Heart right ventricle (tissue), 16 donors: ENCODE results near the gene FANCE. TPM values are rescaled to one million over a fixed set of nuclear protein-coding genes. Genes with fewer than 3 reads are reported as not detected.

Experiments used
- ATAC-seq, 8 donors: fragments of 200-7000 bp; cut with Tn5 transposase; one replicate each; pipeline ENCODE4 v1.9.1; 2020; ENCODE audit warnings: mild to moderate bottlenecking in 8 of 8, moderate library complexity in 8 of 8, moderate number of reproducible peaks in 1 of 8
- DNase-seq, 2 donors: peaks; one replicate each; pipeline ENCODE4 v3.0.0-alpha.2; 2020
- H3K27ac ChIP-seq, 10 donors: fragments of 200-600 bp; sonication (generic) in 2 of 10; one replicate each; pipeline versions ENCODE4 v1.5.0 to v1.8.0; 2020 to 2022; ENCODE audit warnings: mild to moderate bottlenecking in 3 of 10
- H3K27me3 ChIP-seq, 7 donors: fragments of 200-600 bp; one replicate each; pipeline ENCODE4 v1.8.0; 2021 to 2022; ENCODE audit warnings: mild to moderate bottlenecking in 2 of 7
- H3K36me3 ChIP-seq, 9 donors: fragments of 200-600 bp; sonication (generic) in 1 of 9; one replicate each; pipeline versions ENCODE4 v1.5.0 to v1.8.0; 2020 to 2022; ENCODE audit warnings: mild to moderate bottlenecking in 2 of 9
- H3K4me1 ChIP-seq, 9 donors: fragments of 200-600 bp; sonication (generic) in 1 of 9; one replicate each; pipeline versions ENCODE4 v1.5.0 to v1.8.0; 2020 to 2022; ENCODE audit warnings: mild to moderate bottlenecking in 4 of 9
- H3K4me3 ChIP-seq, 10 donors: fragments of 200-600 bp; sonication (generic) in 2 of 10; one replicate each; pipeline versions ENCODE4 v1.5.0 to v1.8.0; 2020 to 2022; ENCODE audit warnings: mild to moderate bottlenecking in 7 of 10, moderate library complexity in 2 of 10
- H3K9me3 ChIP-seq, 11 donors: fragments of 200-600 bp in 10 of 11; sonication (generic) in 2 of 11; one replicate each; pipeline versions ENCODE4 v1.5.0 to v1.8.0; 2013 to 2022; ENCODE audit warnings: mild to moderate bottlenecking in 2 of 11, control low read depth in 1 of 11, moderate library complexity in 1 of 11
- CTCF ChIP-seq, 9 donors: fragments of 200-600 bp; sonication (generic) in 2 of 9; IDR thresholded peaks; one replicate each; pipeline versions ENCODE4 v1.5.0 to v1.8.0; 2021 to 2022; ENCODE audit warnings: antibody characterized with exemption in 9 of 9, mild to moderate bottlenecking in 5 of 9, moderate library complexity in 1 of 9
- WGBS, 2 donors: extraction: QIAGEN DNeasy Blood & Tissue Kit; methylation state at CpG; one replicate each; pipeline ENCODE4 v1.1.7; 2013; ENCODE audit warnings: inconsistent platforms in 1 of 2; 5-methylcytosine and 5-hydroxymethylcytosine counted together
- intact Hi-C, 10 donors: fragments of 100-400 bp; cut with DNase I; formaldehyde crosslinking; loops; one replicate each; pipeline versions ENCODE4 v1.11.1 to v1.14.2; 2022
- polyA plus RNA-seq, 2 donors: library from polyadenylated mRNA; stranded (reverse); fragments of 200-250 nt; gene quantifications; one replicate each; pipeline ENCODE4 v1.2.3, GENCODE V29; 2013
- total RNA-seq, 10 donors: library from RNA; stranded (reverse); fragmentation: NEBNext Ultra II Directional in 3 of 10; extraction: Animal tissue kit (Norgen Biotek cat#: 25700) in 3 of 10; gene quantifications; one replicate each; pipeline versions ENCODE4 v1.2.1 to v1.2.4, GENCODE V29; 2021 to 2023
- donor health status: Arrhythmogenic right ventricular cardiomyopathy.
- donor health status: ischemic (EF 13 %, LVEDD 7.1; RV severe dilation, severe dysfunction).
- donor health status: healthy with polysubstance abuse.
- donor health status: DM: no; HTN: yes; CAD: no.
- donor health status: DM: no; HTN: no; CAD: no.
- donor health status: ischemic (EF 25% LVEDD 6.9; RV normal size, moderate dysfunction).
- donor health status: ischemic (EF 25% LVEDD 5.7; RV mildly dilated, moderate dysfunction).
- donor health status: healthy.
- donor health status: DM: yes; HTN: yes; CAD: no.
- donor health status: Ischemic cardiomyopathy.
- donor health status: ischemic (EF 35%, LVEDD 5.7; RV mildly dilated, moderate dysfunction).
- donor health status: nonischemic (EF 11% LVEDD 7.7; RV severe dilation, severe dysfunction).
- donor health status: DM: yes; HTN: yes; CAD: no.
- donor health status: PGD.
- donor health status: ischemic (EF 29% LVEDD 5.4; RV normal size, mild dysfunction).
- donor health status: nonischemic (EF 23%, LVEDD 6.1; RV moderate dilation, normal function).

FANCE gene
- total and polyA plus RNA-seq, 12 donors, result 1.5 to 5.3 (median 2.9) TPM

- H3K4me1 ChIP-seq, result peaks cover 4 to 28% (median 25%) of the 10 kb centered on the region in 9 donors
- 96 to 100% methylated on average over 1 of the region's 1 CpG for WGBS, 2 donors
- no peak overlapping the region for H3K27ac ChIP-seq
- DNase-seq (no peak), ATAC-seq (no peak)
- H3K36me3 ChIP-seq, result peaks cover 0 to 46% (median 0%) of the 10 kb centered on the region in 9 donors
- intact Hi-C loops, result loop anchor here in 4 of 10 donors (5.0 kb wide), 1 partner anchor 123 kb away; the partner anchor contains the start of gene PPARD (in 4 of the 4)
- no peak for TF ChIP-seq CTCF (IDR thresholded peaks at IDR 0.05)
- H3K9me3 ChIP-seq, result no peaks in the 10 kb centered on the region
- no peak overlapping the region for H3K4me3 ChIP-seq
- no peaks in the 10 kb centered on the region for H3K27me3 ChIP-seq
Observed at GRCh38 chr6:35465646-35466045, 13.5 kb downstream of the FANCE start.

- ATAC-seq (peak; percentile 87 to 95 (median 93)), DNase-seq (peak; percentile 92 to 97)
- TF ChIP-seq CTCF (IDR thresholded peaks at IDR 0.05), result peak; percentile 94 to 99 (median 97)
- WGBS, 2 donors, result 0 to 1% methylated on average over 85 to 86 of the region's 86 CpGs
- peaks cover 4 to 46% (median 40%) of the 10 kb centered on the region in 9 donors for H3K4me1 ChIP-seq
- H3K36me3 ChIP-seq, result peaks cover 0 to 55% (median 23%) of the 10 kb centered on the region in 9 donors
- H3K4me3 ChIP-seq, result peak within 1 kb of the TSS; percentile 68 to 87 (median 82)
- H3K27ac ChIP-seq, result peak within 1 kb of the TSS; percentile 44 to 93 (median 89)
- intact Hi-C loops, result loop anchor here in 6 of 10 donors (1.0 to 5.0 kb wide), 3 partner anchors 28 to 126 kb away; partner anchors contain the start of genes PPARD (in 6 of the 6) and TEAD3 (in 1 of the 6)
- H3K27me3 ChIP-seq, result no peaks in the 10 kb centered on the region
- H3K9me3 ChIP-seq, result no peaks in the 10 kb centered on the region
Observed at GRCh38 chr6:35468181-35468979, 16.2 kb downstream of the FANCE start, which contains the start of gene RPL10A. TSS of gene RPL10A (plus strand) at chr6:35468401. CDS start at chr6:35468435, 34 bp downstream.

- Histone ChIP-seq H3K9me3 (no peaks in the 10 kb centered on the region), H3K4me1 (peaks cover 4 to 47% (median 40%) of the 10 kb centered on the region in 9 donors), H3K27ac (peak overlapping the region; percentile 31 to 93 (median 89)), H3K4me3 (peak overlapping the region; percentile 68 to 87 (median 82)), H3K27me3 (no peaks in the 10 kb centered on the region), H3K36me3 (peaks cover 0 to 56% (median 29%) of the 10 kb centered on the region in 9 donors)
- intact Hi-C loops, result loop anchor here in 6 of 10 donors (1.0 to 5.0 kb wide), 3 partner anchors 28 to 127 kb away; partner anchors contain the start of genes PPARD (in 6 of the 6) and TEAD3 (in 1 of the 6)
- WGBS, 2 donors, result 3 to 9% methylated on average over 37 of the region's 37 CpGs
- ATAC-seq (peak in 7 of 8 donors; percentile 6 to 61 (median 33)), DNase-seq (no peak)
- TF ChIP-seq CTCF (IDR thresholded peaks at IDR 0.05), result no peak
Observed at GRCh38 chr6:35468980-35469750, 17.0 kb downstream of the FANCE start.
